Stimulated activated CD8-positive, alpha-beta memory T cell treated with anti-CD3 and anti-CD28 coated beads, Interleukin-2, amount 100 ng/mL, for 1 hour (primary cell): ENCODE measurements around the gene DCUN1D1.

Source experiments
- DNase-seq, 2 donors: peaks; one replicate each; pipeline ENCODE4 v3.0.0-alpha.2; 2020; ENCODE audit warnings: low read depth in 2 of 2

DCUN1D1 gene

GRCh38 chr3:182892226-182892625 is 88.1 kb downstream of the DCUN1D1 start:
- DNase-seq: no peak

- no peak for DNase-seq
Measured at GRCh38 chr3:182891364-182891763, 89.0 kb downstream of the DCUN1D1 start.

GRCh38 chr3:182889948-182890629 is 90.2 kb downstream of the DCUN1D1 start:
- no peak for DNase-seq
